Natural killer cell treated with Interleukin-12 subunit alpha and Interleukin-12 subunit beta and Interleukin-15 and Interleukin-18, amount 100 ng/mL, for 72 hours (primary cell): ENCODE results near the gene XRCC4. TPM values are rescaled to one million over a fixed set of nuclear protein-coding genes. Genes with fewer than 3 reads are reported as not detected.

Experiments used
- ATAC-seq, 2 donors: fragments of 150-1000 bp; cut with Tn5 transposase in 1 of 2; sonication (Bioruptor Pico), chemical (Tn5 transposase) in 1 of 2; 2 replicates each; pipeline ENCODE4 v1.10.0; 2021
- DNase-seq: peaks from one replicate; pipeline ENCODE4 v3.0.0; 2022; ENCODE audit warnings: low spot score
- H3K27ac Mint-ChIP-seq, 2 donors: 1 replicate in 1 of 2; 2 replicates in 1 of 2; pipeline ENCODE4 v1.8.0; 2022; ENCODE audit warnings: mixed read lengths in 2 of 2, mild to moderate bottlenecking in 1 of 2, moderate library complexity in 1 of 2
- H3K27me3 Mint-ChIP-seq, 2 donors: 1 replicate in 1 of 2; 2 replicates in 1 of 2; pipeline ENCODE4 v1.8.0; 2022; ENCODE audit warnings: mixed read lengths in 2 of 2
- H3K36me3 Mint-ChIP-seq: one replicate; pipeline ENCODE4 v1.8.0; 2022; ENCODE audit warnings: mixed read lengths
- H3K4me1 Mint-ChIP-seq, 2 donors: 1 replicate in 1 of 2; 2 replicates in 1 of 2; pipeline ENCODE4 v1.8.0; 2022; ENCODE audit warnings: low read depth in 2 of 2, mixed read lengths in 2 of 2, mild to moderate bottlenecking in 1 of 2
- H3K4me3 Mint-ChIP-seq: one replicate; pipeline ENCODE4 v1.8.0; 2022; ENCODE audit warnings: mixed read lengths
- H3K9me3 Mint-ChIP-seq: 2 replicates; pipeline ENCODE4 v1.8.0; 2022; ENCODE audit warnings: mixed read lengths
- total RNA-seq, 2 donors: library from RNA; stranded (reverse); gene quantifications; one replicate each; pipeline ENCODE4 v1.2.3, GENCODE V29; 2022

The XRCC4 gene
- total RNA-seq, 2 donors from 2014 or later, result 10.2 to 13.9 TPM

GRCh38 chr5:83397658-83398057 is 320.3 kb downstream of the XRCC4 start:
- Mint-ChIP-seq H3K4me3 (no peak overlapping the region), H3K9me3 (peaks cover 5% of the 10 kb centered on the region), H3K36me3 (no peaks in the 10 kb centered on the region)

GRCh38 chr5:83400241-83400640 is 322.9 kb downstream of the XRCC4 start:
- H3K36me3 Mint-ChIP-seq, result no peaks in the 10 kb centered on the region
- no peaks in the 10 kb centered on the region for H3K4me1 Mint-ChIP-seq
- DNase-seq (no peak), ATAC-seq (no peak)
- H3K4me3 Mint-ChIP-seq, result no peak overlapping the region
- no peak overlapping the region for H3K27ac Mint-ChIP-seq
- no peaks in the 10 kb centered on the region for H3K9me3 Mint-ChIP-seq
- H3K27me3 Mint-ChIP-seq, result no peaks in the 10 kb centered on the region

More at GRCh38 chr5:83397658-83398057, 320.3 kb downstream of the XRCC4 start:
- no peak for ATAC-seq
- no peak for DNase-seq
- Mint-ChIP-seq H3K27ac (no peak overlapping the region), H3K27me3 (no peaks in the 10 kb centered on the region), H3K4me1 (no peaks in the 10 kb centered on the region)

- Mint-ChIP-seq H3K27me3 (no peaks in the 10 kb centered on the region), H3K36me3 (no peaks in the 10 kb centered on the region), H3K4me3 (no peak overlapping the region), H3K27ac (no peak overlapping the region), H3K9me3 (no peaks in the 10 kb centered on the region), H3K4me1 (no peaks in the 10 kb centered on the region)
- DNase-seq (no peak), ATAC-seq (no peak)
Observed at GRCh38 chr5:83400701-83401100, 323.4 kb downstream of the XRCC4 start.

GRCh38 chr5:83401122-83401731 is 323.9 kb downstream of the XRCC4 start:
- Mint-ChIP-seq H3K4me3 (no peak overlapping the region), H3K9me3 (no peaks in the 10 kb centered on the region), H3K27me3 (no peaks in the 10 kb centered on the region), H3K36me3 (no peaks in the 10 kb centered on the region), H3K4me1 (no peaks in the 10 kb centered on the region), H3K27ac (no peak overlapping the region)
- no peak for DNase-seq
- no peak for ATAC-seq

GRCh38 chr5:83401775-83402174 is 324.4 kb downstream of the XRCC4 start:
- Mint-ChIP-seq H3K27ac (no peak overlapping the region), H3K36me3 (no peaks in the 10 kb centered on the region), H3K4me3 (no peak overlapping the region), H3K9me3 (no peaks in the 10 kb centered on the region), H3K27me3 (no peaks in the 10 kb centered on the region), H3K4me1 (no peaks in the 10 kb centered on the region)
- ATAC-seq, result no peak
- no peak for DNase-seq

Other genes starting within 250 kb of the XRCC4 start
- gene TMEM167A, start 153 bp upstream of the XRCC4 start, total RNA-seq, result 100 to 1,000 TPM in 1 of 2 donors, 10 to 100 TPM in 1; 56.9 to 125 TPM